ELF-1 (cell line): ENCODE data around the gene BDKRB1.

Experiments
- DNase-seq: peaks from one replicate; pipeline ENCODE4 v3.0.0-alpha.2; 2016; ENCODE audit warnings: low read depth, low spot score

The BDKRB1 gene

GRCh38 chr14:96255501-96256366, at the start of gene BDKRB1:
BDKRB1 (plus strand) TSS chr14:96256210; CDS start chr14:96263683, 7,473 bp downstream.
- DNase-seq: no peak

GRCh38 chr14:96206461-96206860, 49.5 kb upstream of the BDKRB1 start:
- no peak for DNase-seq

GRCh38 chr14:96207686-96208085, 48.3 kb upstream of the BDKRB1 start:
- no peak for DNase-seq

- DNase-seq: no peak
Observed at GRCh38 chr14:96208739-96209138, 47.3 kb upstream of the BDKRB1 start.

GRCh38 chr14:96212140-96212539, 43.9 kb upstream of the BDKRB1 start:
- DNase-seq: no peak

- DNase-seq: no peak
Observed at GRCh38 chr14:96212896-96213295, 43.1 kb upstream of the BDKRB1 start.

- DNase-seq: no peak
Observed at GRCh38 chr14:96213871-96214465, 42.0 kb upstream of the BDKRB1 start.

GRCh38 chr14:96214793-96215192, 41.2 kb upstream of the BDKRB1 start:
- no peak for DNase-seq

- DNase-seq: no peak
Observed at GRCh38 chr14:96215452-96216244, 40.4 kb upstream of the BDKRB1 start.

- no peak for DNase-seq
Observed at GRCh38 chr14:96216627-96217026, 39.4 kb upstream of the BDKRB1 start.

- DNase-seq: no peak
Observed at GRCh38 chr14:96217376-96217913, 38.6 kb upstream of the BDKRB1 start.

- no peak for DNase-seq
Observed at GRCh38 chr14:96221109-96221650, 34.8 kb upstream of the BDKRB1 start.

- no peak for DNase-seq
Observed at GRCh38 chr14:96221841-96222240, 34.2 kb upstream of the BDKRB1 start.

- DNase-seq: no peak
Observed at GRCh38 chr14:96224480-96225096, 31.4 kb upstream of the BDKRB1 start.

GRCh38 chr14:96225213-96225612, 30.8 kb upstream of the BDKRB1 start:
- no peak for DNase-seq

GRCh38 chr14:96225745-96226151, 30.3 kb upstream of the BDKRB1 start:
- peak; percentile 93 for DNase-seq

- DNase-seq: no peak
Observed at GRCh38 chr14:96227428-96227827, 28.6 kb upstream of the BDKRB1 start.

- DNase-seq: no peak
Observed at GRCh38 chr14:96229315-96229714, 26.7 kb upstream of the BDKRB1 start.

GRCh38 chr14:96231056-96231455, 25.0 kb upstream of the BDKRB1 start:
- no peak for DNase-seq

- DNase-seq: no peak
Observed at GRCh38 chr14:96231526-96232130, 24.4 kb upstream of the BDKRB1 start.

GRCh38 chr14:96232506-96232905, 23.5 kb upstream of the BDKRB1 start:
- no peak for DNase-seq
